NCI-H2171 treated with DMSO at 0.1 percent for 48 hours (cell line): ENCODE data around the gene PPP4C.
A peak's percentile ranks its signal among the peaks of the same experiment; 100 is the strongest.
"Not testable (repeated sequence)": the region's sequence is repeated elsewhere in the genome, so short reads cannot be mapped to it uniquely, and the experiment has no call there.

Source experiments
- DNase-seq: peaks from one replicate; lab custom pipeline; 2025; lab: John Stamatoyannopoulos, UW

The PPP4C gene

DNA sequence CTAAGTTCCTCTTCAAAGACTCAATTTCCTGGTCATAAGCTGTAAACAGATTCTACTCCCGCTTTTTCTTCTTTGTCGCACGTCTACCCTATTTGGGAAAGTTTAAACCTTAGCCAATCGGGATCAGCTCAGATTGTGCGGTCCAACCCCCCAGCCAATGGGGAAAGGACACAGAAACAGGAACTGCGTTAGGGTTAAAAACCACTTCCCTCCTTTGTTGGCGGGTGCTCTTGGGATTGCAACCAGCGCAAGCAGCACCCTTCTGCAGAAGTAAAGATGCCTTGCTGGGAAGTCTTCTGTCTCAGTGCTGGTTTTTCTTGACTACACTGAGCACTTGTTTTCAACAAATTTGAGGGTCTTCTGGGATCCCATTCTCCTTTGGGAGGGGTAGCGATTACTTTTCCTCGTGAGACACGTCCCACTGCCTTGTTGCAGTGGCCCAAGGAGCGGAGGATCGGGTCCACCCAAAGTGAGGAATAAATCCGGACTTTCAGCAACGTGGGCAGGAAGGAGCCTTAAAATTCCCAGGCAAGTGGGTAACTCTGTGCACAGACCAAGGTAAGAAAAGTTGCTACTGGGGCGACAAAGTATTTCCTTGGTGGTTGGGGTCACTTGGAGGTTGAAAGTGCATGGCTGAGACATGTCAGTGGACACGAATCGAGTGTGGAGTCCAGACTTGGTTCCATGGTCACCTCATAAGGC, 21.2 kb downstream of the PPP4C start:
- DNase-seq: peak; percentile 17

DNA sequence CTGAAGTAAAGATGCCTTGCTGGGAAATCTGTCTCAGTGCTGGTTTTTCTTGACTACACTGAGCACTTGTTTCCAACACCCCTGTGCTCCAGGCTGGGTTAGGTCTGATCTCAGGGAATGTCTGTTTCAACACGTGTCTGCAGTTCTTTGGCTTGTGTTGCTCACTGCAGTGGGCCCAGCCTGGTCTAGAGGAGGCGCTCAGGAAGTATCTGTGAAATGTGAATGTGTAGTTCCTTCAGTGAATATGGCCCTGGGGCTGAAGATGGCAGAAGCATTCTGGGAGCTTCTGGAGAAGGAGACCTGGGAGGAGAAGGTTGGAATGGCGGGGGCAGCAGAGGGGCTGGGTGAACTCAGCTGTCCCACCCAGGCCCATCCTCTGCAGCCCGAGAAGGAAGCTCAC, 28.3 kb downstream of the PPP4C start:
- DNase-seq: no peak

DNA sequence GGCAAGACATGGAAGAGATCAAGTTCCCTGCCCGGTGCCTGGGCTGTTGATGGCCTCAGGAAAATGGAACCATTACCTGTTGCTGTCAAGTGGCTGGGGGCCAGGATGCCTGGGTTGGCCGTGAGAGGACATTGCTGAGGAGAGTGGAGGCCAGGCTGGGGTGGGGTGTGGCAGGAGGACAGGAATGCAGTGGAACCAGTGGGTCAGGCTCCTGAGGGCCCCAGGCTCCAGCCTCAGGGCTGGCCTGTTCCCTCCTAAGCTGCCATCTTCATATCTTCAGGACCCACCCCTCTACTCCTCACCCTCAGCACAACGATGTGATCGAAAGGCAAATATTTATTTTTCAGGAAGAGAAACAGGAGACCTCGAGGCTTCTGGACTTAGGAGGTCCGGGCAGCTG, 28.7 kb downstream of the PPP4C start:
- no peak for DNase-seq

DNA sequence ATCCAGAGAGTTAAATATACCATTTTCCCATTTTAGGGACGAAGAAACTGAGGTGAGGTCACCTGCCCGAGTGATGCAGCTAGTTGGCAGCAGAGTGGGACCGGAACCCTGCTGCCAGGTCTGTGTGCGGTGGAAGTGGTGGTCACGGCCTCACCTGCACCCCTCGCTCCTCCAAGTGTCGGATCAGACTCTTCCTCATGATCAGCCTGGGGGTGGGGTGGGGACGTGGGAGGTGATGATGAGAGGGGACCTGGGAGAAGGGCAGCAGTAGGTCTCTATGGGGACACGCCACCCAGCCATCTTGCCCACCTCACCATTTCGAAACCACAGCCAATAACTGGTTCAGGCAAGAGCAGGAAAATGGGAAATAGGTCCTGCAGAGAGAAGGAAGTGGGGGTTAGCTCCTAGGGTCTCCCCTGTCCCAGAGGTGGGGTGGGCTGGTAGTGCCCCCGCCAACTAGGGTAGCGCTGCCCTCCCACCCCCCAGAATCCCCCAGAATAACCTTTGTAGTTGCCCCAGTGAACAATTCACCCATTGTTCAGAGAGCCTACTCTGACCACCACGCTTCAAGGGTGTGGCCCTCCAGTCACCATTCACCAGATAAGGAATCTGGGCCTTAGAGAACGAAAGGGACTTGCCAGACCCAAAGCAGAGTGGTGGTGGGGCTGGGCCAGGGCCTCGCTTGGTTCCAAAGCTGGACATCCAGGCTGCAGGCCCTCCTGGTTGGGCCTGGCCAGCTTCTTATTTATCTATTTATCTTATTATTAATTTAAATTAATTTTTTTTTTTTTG, 32.5 kb downstream of the PPP4C start:
- DNase-seq: no peak

DNA sequence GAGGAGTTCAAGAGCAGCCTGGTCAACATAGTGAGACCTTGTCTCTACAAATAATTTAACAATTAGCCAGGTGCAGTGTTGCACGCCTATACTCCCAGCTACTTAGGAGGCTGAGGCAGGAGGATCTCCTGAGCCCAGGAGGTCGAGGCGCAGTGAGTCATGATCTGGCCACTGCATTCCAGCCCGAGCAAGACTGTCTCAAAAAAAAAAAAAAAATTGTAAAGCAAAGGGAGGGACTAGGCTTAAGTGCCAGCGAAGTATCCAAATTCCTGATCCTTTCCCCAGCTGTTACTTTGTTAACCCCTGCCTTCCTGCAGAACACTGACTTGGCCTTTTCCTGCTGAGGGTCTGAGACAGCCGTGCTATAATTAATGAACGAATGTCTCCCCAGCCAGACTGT, 34.9 kb downstream of the PPP4C start:
- DNase-seq: peak; percentile 13

DNA sequence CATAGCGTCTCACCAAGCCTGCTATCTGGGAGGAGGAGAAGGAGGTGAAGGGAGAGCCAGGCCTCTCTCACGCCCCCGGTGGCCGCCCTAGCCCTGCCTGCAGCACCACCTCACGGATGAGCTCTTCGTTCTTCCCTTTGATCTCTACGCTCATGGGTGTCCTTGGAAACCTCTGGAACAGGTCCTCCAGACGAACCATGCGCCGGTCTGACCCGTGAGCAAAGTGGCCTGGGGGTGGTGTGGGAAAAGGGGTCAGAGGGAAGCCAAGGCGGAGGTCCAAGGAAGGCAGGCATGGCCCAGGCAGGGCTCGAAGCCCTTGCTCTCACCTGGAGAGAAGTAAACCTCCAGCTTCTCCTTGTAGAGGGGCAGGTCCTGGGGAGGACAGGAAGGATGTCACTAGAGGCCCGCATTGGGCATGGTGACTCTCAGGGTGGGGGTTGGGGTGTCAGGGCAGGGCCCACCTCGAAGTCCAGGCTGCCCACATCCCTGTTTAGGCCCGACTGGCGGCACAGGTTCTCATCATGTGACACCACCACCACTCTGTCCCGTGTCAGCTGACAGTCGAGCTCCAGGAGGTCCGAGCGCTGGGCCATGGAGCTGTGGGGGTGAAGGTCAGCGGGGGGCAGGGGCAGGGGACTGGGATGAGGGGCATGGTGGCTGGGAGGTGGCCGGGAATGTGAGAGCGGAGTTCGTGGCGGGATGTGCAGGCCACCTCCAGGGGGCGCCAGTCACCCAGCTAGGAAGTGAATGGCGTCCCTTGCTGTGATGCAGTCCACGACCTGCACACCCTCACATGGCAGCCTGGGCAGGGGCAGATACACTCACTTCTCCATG, 36.6 kb downstream of the PPP4C start:
- DNase-seq: no peak

DNA sequence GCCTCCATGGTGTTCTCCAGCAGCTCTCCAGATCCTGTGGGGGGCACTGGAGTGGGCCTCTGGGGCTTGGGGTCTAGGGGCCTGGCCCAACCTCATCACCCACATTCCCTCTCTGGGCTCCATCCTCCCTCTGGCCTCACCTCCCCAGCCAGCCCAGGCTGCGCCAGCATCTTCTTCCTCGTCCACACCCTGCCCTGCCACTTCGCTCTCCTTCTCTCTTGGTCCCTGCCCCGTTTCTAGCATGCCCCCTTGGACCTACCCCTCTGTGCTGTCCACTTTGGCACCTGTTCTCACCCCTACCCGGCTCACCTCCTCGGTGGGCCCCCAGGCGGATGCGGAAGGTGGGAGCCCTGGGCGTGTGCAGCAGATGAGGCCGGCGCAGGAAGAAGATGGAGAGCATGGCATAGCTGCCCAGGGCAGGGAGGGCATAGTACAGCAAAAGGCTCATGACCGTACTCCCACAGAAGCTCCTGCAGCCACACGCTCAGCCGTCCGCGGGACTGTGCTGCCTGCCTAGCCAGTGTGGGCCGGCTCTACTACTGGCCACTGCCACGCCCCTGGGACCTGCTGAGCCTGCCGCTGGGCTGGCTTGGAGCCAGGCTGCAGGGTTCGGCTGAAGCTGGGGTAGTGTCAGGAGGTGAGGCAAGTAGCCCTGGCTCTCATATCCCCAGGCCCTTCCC, 37.4 kb downstream of the PPP4C start, which contains the start of gene GDPD3:
Gene GDPD3, minus strand, starts transcription at position 507 of the 680 bp plus-strand sequence. Its CDS starts 59 bp downstream, at position 448.
- no peak for DNase-seq

DNA sequence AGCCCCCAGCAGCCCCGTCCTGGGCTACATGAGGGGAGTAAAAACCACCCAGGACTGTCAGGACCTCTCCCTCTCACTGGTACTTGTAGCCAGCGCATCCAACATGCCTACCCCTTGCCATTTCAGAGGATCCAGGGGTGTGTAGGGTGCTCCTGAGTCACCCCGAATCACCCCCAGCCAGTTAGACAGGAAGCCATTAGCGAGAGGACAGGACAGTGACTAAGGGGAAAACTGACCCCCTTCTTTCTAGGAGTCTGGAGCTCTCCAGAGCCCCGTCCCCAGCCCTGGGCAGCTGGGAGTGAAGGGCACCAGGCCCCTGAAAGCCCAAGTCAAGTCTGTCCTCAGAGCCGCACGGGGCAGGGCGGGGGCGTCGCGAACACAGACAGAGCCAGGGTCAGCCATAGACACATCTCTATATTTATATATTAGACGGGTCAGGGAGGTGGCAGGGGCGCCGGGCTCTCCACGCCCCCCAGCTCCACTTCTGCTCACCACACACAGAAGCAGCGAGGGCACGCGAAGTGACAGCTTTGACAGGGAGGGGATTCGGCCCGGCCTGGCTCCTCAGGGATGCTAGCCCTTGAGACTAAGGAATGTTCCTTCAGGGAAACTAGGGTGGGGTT, 38.0 kb downstream of the PPP4C start:
- no peak for DNase-seq

DNA sequence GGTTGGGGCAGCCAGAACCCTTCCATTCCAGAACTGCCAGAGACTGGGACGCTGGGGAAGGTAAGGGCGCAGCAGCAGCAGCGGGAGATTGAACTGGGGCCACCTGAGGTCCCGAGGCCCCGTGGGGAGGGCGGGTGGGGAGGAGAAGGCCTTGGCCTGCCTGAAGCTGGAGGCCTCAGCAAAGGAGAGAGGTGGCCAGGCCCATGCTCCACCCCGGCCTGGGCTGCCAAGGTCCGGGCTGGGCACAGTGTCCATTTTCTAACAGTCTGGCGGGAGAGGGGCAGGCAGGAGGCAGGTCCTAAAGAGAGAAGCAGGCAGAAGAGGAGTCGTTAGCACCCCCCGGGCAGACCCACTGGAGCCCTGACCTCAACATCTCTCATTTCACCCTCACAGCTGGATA, 38.6 kb downstream of the PPP4C start:
- no peak for DNase-seq

DNA sequence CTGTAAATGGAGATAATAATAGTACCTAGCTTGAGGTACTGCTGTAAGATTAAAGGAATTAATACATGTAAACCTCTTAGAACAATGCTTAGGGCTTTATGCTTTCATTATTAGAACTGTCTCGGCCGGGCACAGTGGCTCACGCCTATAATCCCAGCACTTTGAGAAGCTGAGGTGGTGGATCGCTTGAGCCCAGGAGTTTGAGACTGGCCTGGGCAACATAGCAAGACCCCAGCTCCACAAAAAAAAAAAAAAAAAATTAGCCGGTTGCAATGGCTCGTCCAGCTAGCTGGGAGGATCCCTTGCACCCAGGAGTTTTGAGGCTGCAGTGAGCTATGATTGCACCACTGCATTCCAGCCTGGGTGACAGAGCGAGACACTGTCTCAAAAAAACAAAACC, 39.0 kb downstream of the PPP4C start:
- not testable (repeated sequence) for DNase-seq

DNA sequence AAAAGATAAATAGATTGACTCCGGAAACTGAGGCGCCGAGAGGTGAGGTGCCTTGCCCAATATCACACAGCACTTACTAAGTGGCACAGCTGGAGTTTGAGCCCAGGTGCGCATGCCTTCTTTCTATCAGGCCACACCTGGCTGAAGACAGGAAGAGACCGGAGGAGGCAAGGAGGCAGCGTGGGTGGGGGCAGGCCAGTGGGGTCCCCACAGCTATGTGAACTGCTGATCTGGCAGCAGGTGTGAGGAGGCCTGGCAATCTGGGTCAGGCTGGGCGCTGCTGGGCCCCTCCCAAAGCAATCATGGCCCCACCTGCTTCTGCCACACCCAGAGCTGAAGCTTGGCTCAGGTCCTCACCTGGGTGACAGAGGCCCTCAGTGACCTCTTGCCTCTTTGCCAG, 39.4 kb downstream of the PPP4C start:
- DNase-seq: no peak

DNA sequence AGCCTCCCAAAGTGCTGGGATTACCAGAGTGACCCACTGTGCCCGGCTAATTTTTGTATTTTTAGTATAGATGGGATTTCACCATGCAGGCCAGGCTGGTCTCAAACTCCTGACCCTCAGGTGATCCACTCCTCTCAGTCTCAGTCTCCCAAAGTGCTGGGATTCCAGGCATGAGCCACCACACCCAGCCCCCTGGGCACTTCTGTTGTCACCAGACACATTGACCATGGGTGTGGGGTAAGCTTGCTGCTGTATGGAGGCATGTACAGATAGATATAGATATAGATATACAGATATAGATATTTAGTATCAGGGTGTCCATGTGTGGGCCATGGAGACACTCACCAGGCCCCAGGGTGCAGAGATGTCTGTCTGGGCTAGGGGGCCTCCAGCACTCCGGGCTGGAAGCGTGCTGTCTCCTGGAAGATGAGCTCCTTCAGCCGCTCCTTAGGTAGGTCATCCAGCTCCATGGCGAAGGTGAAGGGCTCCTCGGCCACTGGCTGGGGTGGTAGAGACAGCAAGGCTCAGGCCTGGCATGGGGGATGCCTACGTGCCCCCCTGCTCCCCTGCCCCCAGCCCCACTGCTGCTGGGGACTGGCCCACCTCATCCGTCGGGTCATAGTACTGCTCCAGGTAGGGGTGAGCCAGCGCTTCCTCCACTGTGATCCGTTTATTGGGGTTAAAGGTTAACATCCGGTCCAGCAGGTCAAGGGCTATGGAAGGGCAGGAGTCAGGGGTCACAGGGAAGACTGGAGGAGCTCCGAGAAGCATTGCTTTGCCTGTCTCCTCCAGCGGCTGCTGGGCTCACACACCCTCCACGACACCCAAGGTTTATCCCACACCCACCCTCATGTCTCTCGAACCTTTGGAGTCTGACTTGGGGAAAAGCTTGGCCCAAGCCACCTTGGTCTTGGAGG, 40.8 kb downstream of the PPP4C start:
- DNase-seq: no peak

DNA sequence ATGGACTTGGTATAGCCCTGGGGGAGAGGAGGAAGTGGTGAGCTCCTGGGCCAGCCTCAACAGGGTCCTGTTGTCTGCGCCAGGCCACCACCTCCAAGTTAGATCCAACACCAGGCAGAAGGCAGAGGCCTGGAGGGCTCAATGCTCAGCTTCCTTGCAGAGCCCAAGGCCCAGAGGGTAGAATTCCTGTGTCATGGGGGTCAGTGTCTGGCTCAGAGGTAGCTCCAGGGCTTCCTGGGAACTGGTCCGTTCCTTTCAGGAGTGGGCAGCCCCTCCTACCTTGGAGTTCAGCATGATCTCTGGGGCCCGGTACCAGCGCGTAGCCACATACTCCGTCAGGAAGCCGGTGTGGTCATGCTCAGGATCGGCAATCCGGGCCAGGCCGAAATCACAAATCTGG, 42.0 kb downstream of the PPP4C start:
- DNase-seq: no peak

DNA sequence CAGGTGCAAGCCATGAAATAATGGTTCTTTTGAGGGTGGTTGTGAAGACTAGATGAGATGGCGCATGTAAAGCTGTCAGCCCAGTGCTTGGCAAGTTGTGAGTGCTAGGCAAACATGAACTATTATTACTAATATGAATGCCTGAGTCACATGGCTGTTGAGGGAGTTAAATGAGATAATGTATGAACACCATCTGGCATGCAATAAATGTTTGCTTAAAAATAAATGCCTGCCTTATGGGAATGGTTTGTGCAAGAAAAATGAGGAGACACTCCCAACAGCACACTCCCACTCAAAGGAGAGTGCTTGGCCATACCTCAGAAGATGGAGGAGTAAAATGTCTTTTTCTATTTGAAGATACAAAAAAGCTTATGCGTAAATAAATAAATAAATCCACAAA, 43.6 kb downstream of the PPP4C start:
- no peak for DNase-seq

DNA sequence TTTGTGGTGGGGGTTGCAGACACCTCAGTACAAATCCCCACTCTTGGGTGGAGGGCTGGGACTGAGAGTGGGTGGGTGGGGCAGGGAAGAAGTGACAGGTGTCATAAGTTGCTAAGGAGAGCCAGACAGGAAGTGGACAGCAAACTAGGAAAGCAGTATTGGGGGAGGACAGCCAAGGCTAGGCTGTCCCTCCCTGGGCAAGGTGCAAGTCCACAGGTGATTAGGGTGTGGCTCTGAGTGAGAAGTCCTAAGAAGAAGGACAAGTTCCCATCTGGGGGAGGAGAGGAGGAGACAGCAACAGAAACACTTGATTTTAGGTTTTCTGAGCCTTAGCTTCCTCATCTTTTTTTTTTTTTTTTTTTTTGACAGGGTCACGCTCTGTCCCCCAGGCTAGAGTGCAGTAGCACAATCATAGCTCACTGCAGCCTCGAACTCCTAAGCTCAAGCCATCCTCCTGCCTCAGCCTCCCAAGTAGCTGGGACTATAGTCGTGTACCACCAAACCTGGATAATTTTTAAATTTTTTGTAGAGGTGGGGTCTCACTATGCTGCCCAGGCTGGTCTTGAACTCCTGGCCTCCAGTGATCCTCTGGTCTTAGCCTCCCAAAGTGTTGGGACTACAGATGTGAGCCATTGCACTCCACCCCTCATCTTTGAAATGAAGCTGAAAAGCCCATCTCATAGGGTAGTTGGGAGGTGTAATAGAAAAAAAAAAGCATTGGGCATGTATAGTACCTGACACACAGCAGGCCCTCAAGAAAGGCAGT, 44.7 kb downstream of the PPP4C start:
- no peak for DNase-seq

DNA sequence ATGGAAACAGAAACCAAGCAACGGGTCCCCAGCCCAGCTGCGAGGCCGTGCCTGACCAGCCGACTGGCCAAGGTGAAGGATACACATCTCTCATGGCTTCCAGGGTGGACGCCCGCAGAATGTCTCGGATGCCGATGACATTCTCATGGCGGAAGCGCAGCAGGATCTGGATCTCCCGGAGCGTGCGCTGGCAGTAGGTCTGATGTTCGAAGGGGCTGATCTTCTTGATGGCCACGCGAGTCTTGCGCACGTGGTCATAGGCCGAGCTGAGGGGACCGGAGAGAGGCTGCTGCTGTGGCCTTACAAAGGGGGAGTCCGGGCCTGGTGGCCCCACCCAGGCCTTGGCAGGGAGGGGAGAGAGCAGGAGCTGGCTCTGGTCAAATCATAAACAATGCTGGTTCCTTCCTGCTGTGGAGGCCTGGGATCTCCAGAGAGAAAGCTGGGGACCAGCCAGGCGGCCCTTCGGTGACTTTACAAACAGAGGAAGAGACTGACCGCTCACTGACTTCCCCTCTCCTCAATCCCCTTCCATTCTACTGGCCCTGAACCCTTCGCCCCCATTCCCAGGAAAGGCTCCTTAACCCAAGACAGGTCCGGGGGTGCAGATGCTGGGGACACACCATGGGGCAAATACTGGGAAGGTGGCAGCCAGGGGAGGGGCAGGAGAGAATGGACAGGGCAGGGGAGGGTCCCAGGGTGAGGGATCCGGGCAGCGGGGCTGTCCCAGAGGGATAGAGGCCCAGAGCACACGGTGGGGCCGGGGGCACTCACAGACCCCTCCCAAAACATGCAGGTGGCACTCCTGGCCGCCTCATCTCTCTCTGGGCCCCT, 46.2 kb downstream of the PPP4C start:
- no peak for DNase-seq

DNA sequence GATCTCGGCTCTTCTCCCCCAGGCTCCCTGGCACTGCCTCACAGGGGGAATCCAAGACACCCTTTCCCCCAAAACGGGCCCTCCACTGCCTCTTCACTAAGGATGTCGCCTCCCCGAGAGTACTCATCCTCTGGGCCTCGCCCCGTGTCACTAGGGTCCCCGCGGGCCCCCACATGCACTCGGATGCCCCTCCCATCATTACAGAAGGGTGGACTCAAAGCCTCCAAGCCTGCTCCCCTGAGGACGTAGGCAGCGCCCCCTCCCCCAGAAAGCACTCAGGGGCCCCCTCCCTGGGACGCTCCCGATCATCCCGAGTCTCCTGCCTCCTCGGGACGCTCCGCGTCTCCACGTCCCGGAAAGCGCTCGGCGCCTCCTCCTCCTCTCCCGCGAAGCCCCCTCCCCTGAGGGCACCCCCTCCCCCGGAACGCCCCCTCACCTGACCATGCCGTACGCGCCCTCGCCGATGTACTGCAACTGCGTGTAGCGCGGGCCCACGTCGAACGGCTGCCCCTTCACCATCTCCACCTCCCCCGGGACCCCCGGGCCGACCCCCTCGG, 46.9 kb downstream of the PPP4C start:
- DNase-seq: no peak

DNA sequence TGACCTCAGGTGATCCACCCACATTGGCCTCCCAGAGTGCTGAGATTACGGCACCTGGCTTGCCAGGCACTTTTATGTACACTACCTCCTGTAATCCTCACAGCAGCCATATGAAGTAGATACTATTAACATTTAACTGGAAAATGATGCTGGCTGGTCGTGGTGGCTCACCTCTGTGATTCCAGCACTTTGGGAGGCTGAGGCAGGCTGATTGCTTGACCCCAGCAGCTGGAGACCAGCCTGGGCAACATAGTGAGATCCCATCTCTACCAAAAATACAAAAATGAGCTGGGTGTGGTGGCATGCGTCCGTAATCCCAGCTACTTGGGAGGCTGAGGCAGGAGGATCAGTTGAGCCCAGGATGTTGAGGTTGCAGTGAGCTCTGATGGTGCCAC, 49.2 kb downstream of the PPP4C start:
- DNase-seq: no peak

DNA sequence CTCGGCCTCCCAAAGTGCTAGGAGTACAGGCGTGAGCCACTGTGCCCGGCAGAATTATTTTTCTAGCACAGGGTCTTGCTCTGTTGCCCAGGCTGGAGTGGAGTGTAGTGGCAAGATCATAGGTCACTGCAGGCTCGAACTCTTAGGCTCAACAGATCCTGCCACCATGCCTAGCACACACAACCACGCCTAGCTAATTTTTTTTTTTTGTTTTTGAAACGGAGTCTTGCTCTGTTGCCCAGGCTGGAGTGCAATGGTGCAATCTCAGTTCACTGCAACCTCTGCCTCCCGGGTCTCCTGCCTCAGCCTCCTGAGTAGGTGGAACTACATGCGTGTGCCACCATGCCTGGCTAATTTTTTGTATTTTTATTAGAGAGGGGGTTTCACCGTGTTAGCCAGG, 49.9 kb downstream of the PPP4C start:
- DNase-seq: not testable (repeated sequence)
